ENCODE results near the gene GJA4.

Gene GJA4

GRCh38 chr1:34792868-34793727, at the start of gene GJA4:
TSS of gene GJA4 (plus strand) at chr1:34792999. CDS start at chr1:34794214, 1,215 bp downstream.
- no peak for DNase-seq

GRCh38 chr1:34743775-34744174, 49.0 kb upstream of the GJA4 start:
- no peak for DNase-seq

- no peak for DNase-seq
Measured at GRCh38 chr1:34744851-34745250, 47.9 kb upstream of the GJA4 start.

- no peak for DNase-seq
Measured at GRCh38 chr1:34745666-34746065, 47.1 kb upstream of the GJA4 start.

GRCh38 chr1:34746101-34746500, 46.7 kb upstream of the GJA4 start:
- DNase-seq: no peak

GRCh38 chr1:34746785-34747637, 45.8 kb upstream of the GJA4 start:
- no peak for DNase-seq

- no peak for DNase-seq
Measured at GRCh38 chr1:34747638-34747941, 45.2 kb upstream of the GJA4 start.

GRCh38 chr1:34749992-34750391, 42.8 kb upstream of the GJA4 start:
- DNase-seq: no peak

GRCh38 chr1:34750610-34751009, 42.2 kb upstream of the GJA4 start:
- no peak for DNase-seq

GRCh38 chr1:34753163-34753562, 39.6 kb upstream of the GJA4 start:
- DNase-seq: no peak

- no peak for DNase-seq
Measured at GRCh38 chr1:34754964-34755637, 37.7 kb upstream of the GJA4 start, which contains the start of gene GJB5. TSS of gene GJB5 (plus strand) at chr1:34755047. CDS start at chr1:34757331, 2,284 bp downstream.

GRCh38 chr1:34755961-34756360, 36.8 kb upstream of the GJA4 start:
- DNase-seq: no peak

GRCh38 chr1:34757386-34757785, 35.4 kb upstream of the GJA4 start:
- no peak for DNase-seq

GRCh38 chr1:34758751-34759150, 34.0 kb upstream of the GJA4 start:
- no peak for DNase-seq

- DNase-seq: no peak
Measured at GRCh38 chr1:34759503-34760357, 33.1 kb upstream of the GJA4 start, which contains the start of gene GJB4. TSS of gene GJB4 (plus strand) at chr1:34759740. CDS start at chr1:34761255, 1,515 bp downstream.

- DNase-seq: no peak
Measured at GRCh38 chr1:34761176-34761761, 31.5 kb upstream of the GJA4 start.

- no peak for DNase-seq
Measured at GRCh38 chr1:34761776-34762307, 31.0 kb upstream of the GJA4 start.

- no peak for DNase-seq
Measured at GRCh38 chr1:34762474-34763141, 30.2 kb upstream of the GJA4 start.

- no peak for DNase-seq
Measured at GRCh38 chr1:34763142-34763781, 29.5 kb upstream of the GJA4 start.

GRCh38 chr1:34768856-34769255, 23.9 kb upstream of the GJA4 start:
- DNase-seq: no peak

All from amniotic stem cell (primary cell).